ENCODE measurements around the gene GNAI3.

Gene GNAI3

GRCh38 chr1:109639841-109640184, 91.4 kb downstream of the GNAI3 start:
- DNase-seq = no peak

DNA sequence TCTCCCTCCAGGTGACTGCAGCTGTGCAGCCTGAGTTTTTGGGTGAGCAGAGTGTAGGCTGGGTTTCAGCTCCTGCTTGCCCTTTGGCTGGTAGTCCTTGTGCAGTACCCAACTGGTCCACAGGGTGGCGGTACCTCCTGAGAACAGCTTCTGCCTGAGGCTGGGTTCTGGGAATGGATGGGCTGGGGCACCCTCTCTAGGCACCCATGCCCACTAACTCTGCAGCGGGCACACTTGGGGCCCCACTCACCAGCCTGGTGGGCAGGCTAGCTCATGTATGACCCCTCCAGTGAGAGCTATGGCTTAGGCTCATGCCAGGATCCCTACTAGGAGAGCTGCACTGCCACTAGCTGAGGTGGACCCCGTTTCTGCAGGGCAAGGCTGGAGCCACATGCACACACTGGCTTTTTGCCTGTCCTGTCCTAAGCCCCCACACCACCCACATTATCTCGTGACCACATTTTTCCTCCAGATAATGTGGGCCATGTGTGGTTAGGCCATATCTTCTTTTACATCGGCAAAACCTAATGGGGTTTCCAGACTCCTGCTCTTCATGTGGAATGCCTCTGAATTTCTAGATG, 92.0 kb downstream of the GNAI3 start:
- peak; percentile 77 to 97 for DNase-seq

DNA sequence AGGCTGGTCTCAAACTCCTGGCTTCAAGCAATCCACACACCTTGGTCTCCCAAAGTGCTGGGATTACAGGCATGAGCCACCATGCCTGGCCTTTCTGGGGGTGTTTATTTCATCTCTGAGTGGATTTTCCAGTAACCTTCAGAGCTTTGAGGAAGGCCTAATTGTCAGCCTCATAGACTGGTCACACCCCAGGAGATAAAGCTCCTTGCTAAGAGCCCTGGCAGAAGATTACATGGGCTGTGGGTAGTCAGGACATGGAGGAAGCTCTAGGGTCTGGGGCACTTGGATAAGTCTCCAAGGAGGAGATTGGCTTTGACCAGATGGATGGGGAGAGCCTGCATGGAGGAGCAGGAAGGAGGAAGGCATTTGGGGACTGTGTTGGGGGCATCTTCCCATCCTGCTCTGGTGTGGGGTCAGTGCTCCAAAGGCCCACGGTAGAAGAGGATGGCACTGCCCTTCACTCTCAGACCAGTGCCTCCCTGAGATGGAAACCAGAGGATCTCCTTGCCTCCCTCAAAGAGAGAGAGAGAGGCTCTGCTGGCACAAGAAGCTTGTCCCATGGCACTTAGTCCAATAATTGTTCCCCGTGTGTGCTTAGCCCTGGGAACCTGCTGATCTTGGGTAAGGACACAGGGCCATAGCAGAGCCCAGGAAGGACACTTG, 92.8 kb downstream of the GNAI3 start:
- DNase-seq = peak in 1 of 2 donors; percentile 72

GRCh38 chr1:109641861-109642260, 93.4 kb downstream of the GNAI3 start:
- DNase-seq = peak; percentile 83 to 97

GRCh38 chr1:109642626-109643025, 94.2 kb downstream of the GNAI3 start:
- DNase-seq = peak; percentile 70 to 89

DNA sequence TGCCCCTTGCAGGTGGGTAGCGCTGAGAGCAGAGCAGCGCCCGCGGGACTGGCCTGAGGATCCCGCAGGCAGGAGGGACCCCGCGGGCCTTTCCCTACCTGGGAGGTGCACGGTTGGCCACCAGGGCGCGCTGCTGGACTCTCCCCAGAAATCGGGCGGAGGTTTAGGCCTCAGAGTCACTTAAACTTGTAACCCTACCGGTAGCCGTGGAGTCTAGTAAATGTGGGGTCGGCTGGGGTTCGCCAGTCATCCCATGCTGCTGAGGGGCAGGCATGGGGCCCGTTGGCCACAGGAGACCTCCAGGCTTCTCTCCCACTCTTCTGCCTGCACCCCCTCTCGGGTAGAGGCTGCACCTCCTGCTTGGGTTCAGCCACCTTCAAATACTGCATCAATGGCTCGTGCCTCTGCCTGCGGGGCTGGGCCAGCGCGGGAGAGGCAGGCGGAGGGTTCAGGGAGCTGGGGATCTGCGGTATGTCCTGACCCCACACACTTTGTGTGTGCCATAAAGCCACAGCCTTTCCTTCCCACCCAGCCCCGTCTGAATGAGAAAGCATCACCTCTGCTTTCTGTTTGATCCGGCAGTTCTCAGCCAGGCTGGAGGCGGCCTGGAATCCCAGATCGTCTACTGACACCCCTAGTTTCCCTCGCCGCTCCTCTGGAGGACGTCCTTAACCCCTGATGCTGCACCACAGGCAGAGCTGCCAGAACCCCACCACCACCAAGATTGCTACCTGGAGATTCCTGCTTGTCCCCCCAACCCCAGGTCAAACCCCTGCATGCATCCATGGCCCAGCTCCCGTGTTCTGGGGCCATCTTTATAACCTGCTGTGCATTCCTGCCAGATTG, 95.2 kb downstream of the GNAI3 start:
- peak; percentile 68 to 91 for DNase-seq

- no peak for DNase-seq
Observed at GRCh38 chr1:109644670-109645069, 96.3 kb downstream of the GNAI3 start.

DNA sequence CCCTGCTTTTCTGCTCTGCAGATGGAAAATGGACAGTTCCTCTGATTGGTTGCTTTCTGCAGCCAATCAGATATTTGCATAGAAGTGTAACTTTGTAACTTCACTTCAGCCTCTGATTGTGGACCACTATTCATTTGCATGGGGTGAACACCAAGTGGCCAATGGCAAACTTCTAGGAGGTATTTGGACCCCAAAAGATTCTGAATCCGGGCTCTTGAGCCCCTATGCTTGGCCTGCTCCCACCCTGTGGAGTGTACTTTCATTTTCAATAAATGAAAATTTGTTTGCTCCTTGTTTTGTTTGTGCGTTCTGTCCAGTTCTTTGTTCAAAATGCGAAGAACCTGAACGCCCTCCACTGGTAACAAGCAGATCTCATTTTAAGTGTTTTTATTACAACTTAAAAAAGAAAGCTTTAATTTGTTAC, 101.1 kb downstream of the GNAI3 start:
- DNase-seq = no peak

GRCh38 chr1:109650609-109651008, 102.2 kb downstream of the GNAI3 start:
- DNase-seq = no peak

DNA sequence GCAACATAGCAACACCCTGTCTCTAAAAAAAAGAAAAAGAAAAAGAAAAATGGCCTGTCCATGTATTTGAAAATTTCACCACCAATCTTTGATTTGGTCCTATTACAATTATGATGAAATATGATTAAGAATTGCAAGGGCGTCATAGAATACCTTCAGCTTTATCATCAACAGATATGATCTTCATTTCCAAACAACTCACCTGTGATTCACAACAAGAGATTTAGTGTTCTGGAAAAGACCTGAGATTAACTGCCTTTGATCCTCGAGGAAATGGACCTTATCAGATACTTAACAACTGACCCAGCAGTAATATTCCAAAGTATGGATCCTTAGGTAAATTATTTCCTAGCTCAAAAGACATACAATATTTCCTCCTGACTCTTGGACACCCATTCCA, 104.0 kb downstream of the GNAI3 start:
- DNase-seq = no peak

DNA sequence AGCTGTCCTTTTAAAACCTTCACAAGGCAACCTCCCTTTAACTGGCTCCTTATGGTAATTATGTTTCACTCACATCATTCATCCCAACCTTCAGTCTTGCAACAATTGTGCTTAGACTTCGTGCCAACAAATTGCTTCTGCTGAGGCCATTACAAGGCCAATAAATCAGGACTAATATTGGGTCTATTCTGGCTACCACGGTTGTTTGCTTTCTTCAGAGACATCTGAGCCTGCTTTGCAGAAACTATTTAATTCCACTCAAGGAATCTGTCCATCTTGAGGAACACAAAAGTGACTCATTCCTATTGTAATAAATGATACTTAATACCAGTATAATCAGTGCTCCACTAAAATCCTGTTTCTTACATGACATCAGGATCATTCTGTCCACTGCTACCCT, 104.9 kb downstream of the GNAI3 start:
- no peak for DNase-seq

DNA sequence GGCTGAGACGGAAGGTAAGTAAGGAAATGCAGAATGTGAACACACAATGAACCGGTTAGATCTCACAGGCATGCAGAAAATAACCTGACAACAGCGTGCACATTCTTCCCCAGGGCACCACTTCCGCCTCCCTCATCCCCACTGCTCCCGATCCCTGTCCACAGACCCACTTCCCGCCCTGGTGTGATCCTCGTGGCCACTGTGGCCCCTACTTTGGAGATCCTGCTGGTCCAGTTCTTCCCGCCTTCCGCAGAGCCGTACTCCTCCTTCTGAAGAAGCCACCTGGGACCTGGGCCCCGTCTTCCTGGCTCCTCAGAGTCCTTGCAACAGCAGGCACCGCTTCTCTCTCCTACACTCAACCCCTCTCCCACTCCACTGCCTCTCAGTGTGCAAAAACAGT, 106.1 kb downstream of the GNAI3 start:
- no peak for DNase-seq

- DNase-seq = peak; percentile 74 to 79
Observed at GRCh38 chr1:109655615-109656519, 107.5 kb downstream of the GNAI3 start, which contains the start of gene GSTM4. Gene GSTM4, plus strand, starts transcription at chr1:109656099. Its CDS starts 291 bp downstream, at chr1:109656390.

- DNase-seq = no peak
Observed at GRCh38 chr1:109657395-109657794, 109.0 kb downstream of the GNAI3 start.

- no peak for DNase-seq
Observed at GRCh38 chr1:109657970-109658369, 109.6 kb downstream of the GNAI3 start.

DNA sequence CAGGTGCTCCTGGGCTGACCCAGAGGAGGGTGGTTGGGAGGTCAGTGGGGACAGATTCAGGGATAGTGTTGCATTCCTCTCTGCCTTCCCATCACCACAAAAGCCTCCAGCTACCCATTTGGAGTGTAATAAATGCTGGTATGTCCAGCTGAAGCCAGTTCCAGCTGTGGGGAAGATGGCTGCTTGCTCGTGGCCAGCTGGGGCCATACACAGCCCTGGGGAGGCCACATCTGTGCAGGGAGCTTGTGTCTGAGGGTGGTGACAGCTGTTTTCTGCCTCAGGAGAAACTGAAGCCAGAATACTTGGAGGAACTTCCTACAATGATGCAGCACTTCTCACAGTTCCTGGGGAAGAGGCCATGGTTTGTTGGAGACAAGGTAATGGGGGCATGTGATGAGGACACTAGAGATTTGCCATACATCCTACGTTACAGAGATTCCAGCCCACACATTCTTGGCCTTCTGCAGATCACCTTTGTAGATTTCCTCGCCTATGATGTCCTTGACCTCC, 110.2 kb downstream of the GNAI3 start:
- DNase-seq = peak in 1 of 2 donors; percentile 54

- no peak for DNase-seq
Observed at GRCh38 chr1:109659145-109659544, 110.7 kb downstream of the GNAI3 start.

DNA sequence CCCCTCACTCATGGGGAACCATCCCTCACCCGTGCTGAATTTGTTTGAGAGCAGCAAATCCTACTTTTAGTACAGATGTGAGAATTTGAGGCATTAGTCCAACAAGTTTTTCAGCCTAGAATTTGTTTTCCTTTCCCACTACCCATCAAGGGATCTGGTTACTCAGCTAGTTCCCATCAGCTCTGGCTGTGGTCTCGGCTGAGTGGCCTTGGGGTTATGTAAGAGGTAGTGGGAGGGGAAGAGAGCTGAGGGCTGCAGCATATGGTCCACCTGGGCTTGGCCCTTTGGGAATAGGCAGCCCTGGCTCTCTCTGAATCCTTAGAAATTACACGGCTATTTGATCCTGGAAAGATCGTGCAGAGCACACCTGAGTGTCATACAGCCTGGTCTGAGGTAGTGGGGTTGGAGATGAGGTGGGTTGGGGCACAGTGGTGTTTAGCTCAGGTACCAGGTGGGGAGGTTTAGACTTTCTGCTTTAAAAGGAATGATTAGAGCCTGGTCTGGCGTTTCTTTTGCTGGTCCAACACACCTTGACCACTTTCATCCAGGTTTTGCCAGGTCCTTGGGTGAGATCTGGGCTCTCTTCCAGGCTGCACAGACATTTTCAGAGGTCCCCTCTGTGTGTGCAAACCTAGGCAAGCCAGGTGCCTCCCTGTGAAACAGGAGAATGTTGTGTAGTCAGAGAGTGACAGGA, 111.7 kb downstream of the GNAI3 start:
- DNase-seq = peak in 1 of 2 donors; percentile 47

DNA sequence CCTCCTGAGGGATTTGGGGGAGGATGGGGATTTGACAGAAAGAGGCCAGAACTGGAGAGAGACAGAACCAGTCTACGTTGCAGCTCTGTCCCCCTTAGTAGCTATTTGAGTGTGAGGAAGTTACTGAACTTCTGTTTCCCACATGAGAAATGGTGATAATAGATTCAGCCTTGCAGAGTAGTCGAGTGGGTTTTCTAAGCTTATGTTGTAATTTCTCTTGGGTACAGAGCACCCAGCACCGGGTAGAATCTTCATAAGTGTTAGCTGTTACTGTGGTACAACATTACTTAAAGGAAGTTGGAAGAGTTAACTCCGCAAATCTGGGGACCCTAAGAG, 112.2 kb downstream of the GNAI3 start:
- peak in 1 of 2 donors; percentile 44 for DNase-seq

- no peak for DNase-seq
Observed at GRCh38 chr1:109661391-109661790, 113.0 kb downstream of the GNAI3 start.

GRCh38 chr1:109664671-109665070, 116.3 kb downstream of the GNAI3 start:
- no peak for DNase-seq
